ENCODE results near the gene KRTAP10-10.

DNA sequence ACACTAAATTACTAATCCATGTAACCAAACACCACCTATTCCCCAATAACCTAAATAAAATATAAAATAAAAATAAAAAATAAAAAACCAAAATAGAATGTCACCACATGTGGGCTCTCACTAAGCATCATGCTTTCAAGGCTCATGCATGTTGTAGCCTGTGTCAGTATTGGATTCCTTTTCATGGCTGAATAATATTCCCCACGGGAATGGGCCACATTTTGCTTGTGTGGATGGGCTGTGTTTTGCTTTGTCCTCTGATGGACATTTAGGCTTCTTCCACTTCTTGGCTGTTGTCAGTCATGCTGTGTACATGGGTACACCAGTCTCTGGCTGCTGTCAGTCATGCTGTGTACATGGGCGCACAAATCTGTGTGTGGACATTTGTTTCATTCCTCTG lies 48.1 kb upstream of the KRTAP10-10 start:
- TF ChIP-seq POLR2A (IDR thresholded peaks at IDR 0.05) (no peak), CTCF (IDR thresholded peaks at IDR 0.05 in 4 of 5, conservative IDR thresholded peaks at IDR 0.05 in 1 of 5) (no peak)
